ENCODE measurements around the gene CFAP58. TPM values are rescaled to one million over a fixed set of nuclear protein-coding genes. Genes with fewer than 3 reads are reported as not detected.

The CFAP58 gene
- total RNA-seq, 2 donors from 2014 or later, result 0.68 to 0.97 TPM

DNA sequence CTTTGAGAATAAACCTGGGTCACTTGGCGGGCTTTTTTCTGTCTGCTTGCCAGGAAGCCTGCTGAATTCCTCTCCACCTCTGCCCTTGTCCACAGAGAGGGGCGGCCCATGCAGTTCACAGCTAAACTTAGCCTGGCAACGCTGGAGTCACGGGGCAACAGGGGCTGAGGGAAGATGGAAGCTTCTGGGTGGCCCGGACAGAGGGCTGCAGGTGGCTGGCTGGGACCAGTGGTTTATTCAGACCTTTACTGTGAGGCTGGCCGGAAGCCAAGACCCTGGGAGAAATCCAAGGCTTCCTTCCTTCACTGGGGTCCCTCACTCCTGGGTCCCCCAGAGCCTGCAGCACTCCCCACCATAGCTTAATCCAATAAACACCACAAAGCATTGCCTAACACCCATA, 32.4 kb upstream of the CFAP58 start:
- TF ChIP-seq CTCF (conservative IDR thresholded peaks at IDR 0.05), result no peak
- H3K9me3 Mint-ChIP-seq, result no peaks in the 10 kb centered on the region
- no peaks in the 10 kb centered on the region for H3K27me3 Mint-ChIP-seq (ENCODE audit: insufficient read depth)
- 95 to 100% methylated on average over 3 to 6 of the region's 6 CpGs for WGBS, 2 experiments (ENCODE audit: insufficient coverage in 1 of 2, insufficient read length in 1 of 2)
- Histone ChIP-seq H3K4me3 (ENCODE audit: low read length) (no peak overlapping the region), H3K27ac (ENCODE audit: low read depth, low read length) (no peak overlapping the region), H3K9me3 (ENCODE audit: control insufficient read depth, low read length) (no peaks in the 10 kb centered on the region), H3K36me3 (ENCODE audit: control insufficient read depth, insufficient read depth, low read length) (peaks cover 5% of the 10 kb centered on the region), H3K4me1 (ENCODE audit: control insufficient read depth, insufficient read depth, low read length) (peaks cover 9% of the 10 kb centered on the region), H3K9ac (ENCODE audit: extremely low read depth, low read length, poor library complexity, severe bottlenecking) (no peak overlapping the region), H3K27me3 (ENCODE audit: control insufficient read depth, insufficient read depth, low read length, poor library complexity, severe bottlenecking) (no peaks in the 10 kb centered on the region)
- H3K4me3 Mint-ChIP-seq, result no peak overlapping the region
- H3K4me1 Mint-ChIP-seq, result peaks cover 30% of the 10 kb centered on the region
- no peak for DNase-seq
- no peak overlapping the region for H3K27ac Mint-ChIP-seq
- peaks cover 9% of the 10 kb centered on the region for H3K36me3 Mint-ChIP-seq (ENCODE audit: low read depth)

DNA sequence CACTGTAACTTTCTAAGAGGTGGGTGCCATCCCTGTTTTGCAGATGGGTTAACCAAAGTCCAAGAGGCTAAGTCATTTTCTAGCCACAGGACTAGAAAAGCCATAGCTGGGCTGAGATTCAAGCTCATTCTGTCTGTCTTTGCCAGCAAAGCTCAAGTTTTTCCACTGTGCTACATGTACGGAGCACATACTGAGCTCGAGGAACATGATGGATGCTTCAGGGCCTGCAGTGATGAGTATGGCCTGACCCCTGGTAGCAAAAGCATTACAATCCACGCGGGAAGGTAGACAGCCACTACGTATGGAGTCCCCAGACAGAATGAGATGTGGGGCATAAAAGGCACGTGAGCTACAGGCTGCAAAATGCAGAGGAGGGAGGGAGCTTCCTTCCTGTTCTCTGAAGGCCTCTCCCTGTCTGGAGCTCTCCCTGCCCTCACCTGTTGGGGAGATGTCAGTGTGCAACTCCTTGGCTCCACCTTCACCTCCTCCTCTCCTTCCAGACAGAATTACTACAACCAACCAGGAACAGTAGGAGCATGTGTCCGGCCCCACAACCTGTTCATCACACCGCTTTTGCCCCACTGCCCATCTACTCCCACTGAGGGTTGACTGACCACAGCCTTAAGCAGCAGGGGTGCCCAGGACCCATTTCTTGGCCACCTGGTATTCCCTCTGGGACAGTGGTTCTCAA, 31.8 kb upstream of the CFAP58 start:
- Mint-ChIP-seq H3K4me1 (peaks cover 31% of the 10 kb centered on the region), H3K9me3 (no peaks in the 10 kb centered on the region), H3K36me3 (ENCODE audit: low read depth) (peaks cover 11% of the 10 kb centered on the region), H3K4me3 (no peak overlapping the region), H3K27me3 (ENCODE audit: insufficient read depth) (no peaks in the 10 kb centered on the region), H3K27ac (peak overlapping the region; percentile 64)
- no peaks in the 10 kb centered on the region for H3K9me3 ChIP-seq (ENCODE audit: control insufficient read depth, low read length)
- H3K9ac ChIP-seq (ENCODE audit: extremely low read depth, low read length, poor library complexity, severe bottlenecking), result no peak overlapping the region
- TF ChIP-seq CTCF (conservative IDR thresholded peaks at IDR 0.05), result no peak
- H3K4me3 ChIP-seq (ENCODE audit: low read length), result no peak overlapping the region
- 93 to 97% methylated on average over 8 of the region's 8 CpGs for WGBS, 2 experiments (ENCODE audit: insufficient coverage in 1 of 2, insufficient read length in 1 of 2)
- no peak overlapping the region for H3K27ac ChIP-seq (ENCODE audit: low read depth, low read length)
- peaks cover 7% of the 10 kb centered on the region for H3K4me1 ChIP-seq (ENCODE audit: control insufficient read depth, insufficient read depth, low read length)
- H3K36me3 ChIP-seq (ENCODE audit: control insufficient read depth, insufficient read depth, low read length), result peaks cover 5% of the 10 kb centered on the region
- DNase-seq, result no peak
- no peaks in the 10 kb centered on the region for H3K27me3 ChIP-seq (ENCODE audit: control insufficient read depth, insufficient read depth, low read length, poor library complexity, severe bottlenecking)

- H3K36me3 ChIP-seq (ENCODE audit: control insufficient read depth, insufficient read depth, low read length), result peaks cover 5% of the 10 kb centered on the region
- Mint-ChIP-seq H3K4me3 (no peak overlapping the region), H3K27me3 (ENCODE audit: insufficient read depth) (no peaks in the 10 kb centered on the region), H3K36me3 (ENCODE audit: low read depth) (peaks cover 11% of the 10 kb centered on the region), H3K27ac (no peak overlapping the region), H3K4me1 (peaks cover 31% of the 10 kb centered on the region), H3K9me3 (no peaks in the 10 kb centered on the region)
- H3K9me3 ChIP-seq (ENCODE audit: control insufficient read depth, low read length), result no peaks in the 10 kb centered on the region
- no peak overlapping the region for H3K9ac ChIP-seq (ENCODE audit: extremely low read depth, low read length, poor library complexity, severe bottlenecking)
- H3K27me3 ChIP-seq (ENCODE audit: control insufficient read depth, insufficient read depth, low read length, poor library complexity, severe bottlenecking), result no peaks in the 10 kb centered on the region
- 36 to 92% methylated on average over 1 to 7 of the region's 7 CpGs for WGBS, 2 experiments (ENCODE audit: insufficient coverage in 1 of 2, insufficient read length in 1 of 2)
- H3K27ac ChIP-seq (ENCODE audit: low read depth, low read length), result no peak overlapping the region
- peaks cover 8% of the 10 kb centered on the region for H3K4me1 ChIP-seq (ENCODE audit: control insufficient read depth, insufficient read depth, low read length)
- no peak overlapping the region for H3K4me3 ChIP-seq (ENCODE audit: low read length)
- peak; percentile 52 for DNase-seq
- TF ChIP-seq CTCF (conservative IDR thresholded peaks at IDR 0.05), result no peak
Measured at GRCh38 chr10:104322416-104322782, 31.2 kb upstream of the CFAP58 start.
